Endodermal cell (in vitro differentiated cells): ENCODE results near the gene C19orf53. TPM values are rescaled to one million over a fixed set of nuclear protein-coding genes. Genes with fewer than 3 reads are reported as not detected.

ENCODE experiments used
- DNase-seq: peaks from one replicate; pipeline ENCODE4 v3.0.0-alpha.2; 2017
- H3K27ac ChIP-seq: 2 replicates; pipeline ENCODE4 v1.5.1; 2013; ENCODE audit warnings: mild to moderate bottlenecking, low read depth, low read length, moderate library complexity
- H3K27me3 ChIP-seq: 2 replicates; pipeline ENCODE4 v1.6.1; 2013; ENCODE audit warnings: mild to moderate bottlenecking, low read length, moderate library complexity; ENCODE audit not compliant: insufficient read depth, control insufficient read depth, poor library complexity, severe bottlenecking
- H3K36me3 ChIP-seq: 2 replicates; pipeline ENCODE4 v1.7.0; 2013; ENCODE audit warnings: mild to moderate bottlenecking, low read length, moderate library complexity; ENCODE audit not compliant: control insufficient read depth, insufficient read depth
- H3K4me1 ChIP-seq: one replicate; pipeline ENCODE4 v1.7.0; 2013; ENCODE audit warnings: low read length; ENCODE audit not compliant: control insufficient read depth, insufficient read depth
- H3K4me3 ChIP-seq: 2 replicates; pipeline ENCODE4 v1.5.1; 2013; ENCODE audit warnings: mild to moderate bottlenecking, low read length, moderate library complexity
- H3K9ac ChIP-seq: 2 replicates; pipeline ENCODE4 v1.6.1; 2013; ENCODE audit warnings: mild to moderate bottlenecking, low read length, moderate library complexity; ENCODE audit not compliant: poor library complexity, severe bottlenecking; ENCODE audit errors: extremely low read depth
- H3K9me3 ChIP-seq: 2 replicates; pipeline ENCODE4 v1.6.1; 2013; ENCODE audit warnings: mild to moderate bottlenecking, low read length, moderate library complexity; ENCODE audit not compliant: control insufficient read depth
- H3K27ac Mint-ChIP-seq: 2 replicates; pipeline ENCODE4 v1.8.0; 2020; ENCODE audit warnings: mixed read lengths
- H3K27me3 Mint-ChIP-seq: 2 replicates; pipeline ENCODE4 v1.8.0; 2021; ENCODE audit warnings: mild to moderate bottlenecking, mixed read lengths; ENCODE audit not compliant: insufficient read depth
- H3K36me3 Mint-ChIP-seq: 2 replicates; pipeline ENCODE4 v1.8.0; 2020; ENCODE audit warnings: low read depth, mixed read lengths
- H3K4me1 Mint-ChIP-seq: 2 replicates; pipeline ENCODE4 v1.8.0; 2020; ENCODE audit warnings: mixed read lengths
- H3K4me3 Mint-ChIP-seq: 2 replicates; pipeline ENCODE4 v1.8.0; 2020; ENCODE audit warnings: mild to moderate bottlenecking, moderate library complexity, mixed read lengths
- H3K9me3 Mint-ChIP-seq: 2 replicates; pipeline ENCODE4 v1.8.0; 2020; ENCODE audit warnings: mild to moderate bottlenecking, mixed read lengths
- CTCF ChIP-seq: fragments of 200-600 bp; sonication (generic); conservative IDR thresholded peaks from 2 replicates; pipeline ENCODE4 v1.5.0; 2021; ENCODE audit warnings: antibody characterized with exemption, mild to moderate bottlenecking
- WGBS, 2 experiments: methylation state at CpG; one replicate each; pipeline versions ENCODE4 v1.1.5 to v1.1.7; 2013; ENCODE audit warnings: missing lambda C conversion rate in 2 of 2, mixed read lengths in 1 of 2; ENCODE audit not compliant: insufficient coverage in 1 of 2, insufficient read length in 1 of 2; 5-methylcytosine and 5-hydroxymethylcytosine counted together
- total RNA-seq, 2 donors: library from RNA; stranded (reverse); fragmentation: NEBNext Ultra II Directional in 1 of 2; extraction: Animal tissue kit (Norgen Biotek cat#: 25700) in 1 of 2; gene quantifications; 2 replicates in 1 of 2; 3 replicates in 1 of 2; pipeline ENCODE4 v1.2.1, GENCODE V29; 2021

The C19orf53 gene
- total RNA-seq, 2 donors from 2014 or later = 106 to 114 TPM

DNA sequence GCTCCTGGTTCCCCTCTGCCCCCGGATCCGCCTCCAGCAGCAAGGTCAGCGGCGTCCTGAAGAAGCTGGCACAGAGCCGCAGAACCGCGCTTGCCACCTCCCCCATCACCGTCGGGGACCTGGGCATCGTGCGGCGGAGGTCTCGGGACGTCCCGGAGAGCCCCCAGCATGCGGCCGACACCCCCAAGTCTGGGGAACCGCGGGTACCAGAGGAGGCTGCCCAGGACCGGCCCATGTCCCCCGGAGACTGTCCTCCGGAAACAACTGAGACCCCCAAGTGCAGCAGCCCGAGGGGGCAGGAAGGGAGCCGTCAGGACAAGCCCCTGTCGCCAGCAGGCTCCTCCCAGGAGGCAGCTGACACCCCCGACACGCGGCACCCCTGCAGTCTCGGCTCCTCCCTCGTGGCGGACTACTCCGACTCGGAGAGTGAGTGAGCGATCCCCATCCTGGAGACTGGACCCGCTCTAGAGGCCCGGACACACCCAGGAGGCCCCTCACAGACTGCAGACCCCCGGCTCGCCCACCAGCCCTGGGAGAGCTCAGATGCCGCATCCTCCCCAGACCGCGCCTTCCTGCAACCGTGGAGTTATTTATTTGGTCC is 11.5 kb upstream of the C19orf53 start:
- no peak for DNase-seq

DNA sequence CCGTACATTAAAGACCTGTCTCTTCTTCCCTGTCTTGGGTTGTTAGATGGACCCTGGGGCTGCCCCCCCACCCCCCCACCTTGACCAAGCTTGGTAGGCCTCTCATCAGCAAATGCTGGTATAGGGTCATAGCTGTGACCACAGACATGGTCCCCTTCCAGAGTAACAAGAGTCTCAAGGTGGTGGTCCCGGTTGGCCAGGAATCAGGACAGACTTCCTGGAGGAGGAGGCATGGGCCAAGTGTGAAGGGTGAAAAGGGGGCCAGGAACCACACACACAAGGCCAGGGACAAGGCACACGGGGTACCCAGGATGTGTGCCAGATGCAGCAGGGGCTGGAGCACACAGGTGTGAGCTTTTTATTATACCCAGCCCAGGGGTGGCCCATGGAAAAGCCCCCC is 11.0 kb upstream of the C19orf53 start:
- H3K9ac ChIP-seq = no peak overlapping the region
- no peak for TF ChIP-seq CTCF
- Mint-ChIP-seq H3K9me3 (peaks cover 1% of the 10 kb centered on the region), H3K4me3 (peak overlapping the region; percentile 62), H3K27me3 (no peaks in the 10 kb centered on the region), H3K27ac (no peak overlapping the region), H3K36me3 (peaks cover 44% of the 10 kb centered on the region), H3K4me1 (peaks cover 5% of the 10 kb centered on the region)
- H3K36me3 ChIP-seq = peaks cover 40% of the 10 kb centered on the region
- H3K9me3 ChIP-seq = no peaks in the 10 kb centered on the region
- H3K4me3 ChIP-seq = no peak overlapping the region
- 90 to 93% methylated on average over 2 to 3 of the region's 3 CpGs for WGBS, 2 experiments
- DNase-seq = no peak
- H3K27ac ChIP-seq = no peak overlapping the region
- no peaks in the 10 kb centered on the region for H3K4me1 ChIP-seq
- H3K27me3 ChIP-seq = no peaks in the 10 kb centered on the region

More for the DNA sequence above, 11.5 kb upstream of the C19orf53 start:
- Mint-ChIP-seq H3K36me3 (peaks cover 47% of the 10 kb centered on the region), H3K27me3 (no peaks in the 10 kb centered on the region), H3K4me3 (no peak overlapping the region), H3K4me1 (peaks cover 5% of the 10 kb centered on the region), H3K9me3 (peaks cover 1% of the 10 kb centered on the region), H3K27ac (no peak overlapping the region)
- peaks cover 45% of the 10 kb centered on the region for H3K36me3 ChIP-seq
- no peaks in the 10 kb centered on the region for H3K27me3 ChIP-seq
- no peaks in the 10 kb centered on the region for H3K9me3 ChIP-seq
- no peak overlapping the region for H3K27ac ChIP-seq
- H3K4me3 ChIP-seq = no peak overlapping the region
- H3K9ac ChIP-seq = no peak overlapping the region
- H3K4me1 ChIP-seq = no peaks in the 10 kb centered on the region
- WGBS, 2 experiments = 96% methylated on average over 20 to 42 of the region's 42 CpGs
- no peak for TF ChIP-seq CTCF

DNA sequence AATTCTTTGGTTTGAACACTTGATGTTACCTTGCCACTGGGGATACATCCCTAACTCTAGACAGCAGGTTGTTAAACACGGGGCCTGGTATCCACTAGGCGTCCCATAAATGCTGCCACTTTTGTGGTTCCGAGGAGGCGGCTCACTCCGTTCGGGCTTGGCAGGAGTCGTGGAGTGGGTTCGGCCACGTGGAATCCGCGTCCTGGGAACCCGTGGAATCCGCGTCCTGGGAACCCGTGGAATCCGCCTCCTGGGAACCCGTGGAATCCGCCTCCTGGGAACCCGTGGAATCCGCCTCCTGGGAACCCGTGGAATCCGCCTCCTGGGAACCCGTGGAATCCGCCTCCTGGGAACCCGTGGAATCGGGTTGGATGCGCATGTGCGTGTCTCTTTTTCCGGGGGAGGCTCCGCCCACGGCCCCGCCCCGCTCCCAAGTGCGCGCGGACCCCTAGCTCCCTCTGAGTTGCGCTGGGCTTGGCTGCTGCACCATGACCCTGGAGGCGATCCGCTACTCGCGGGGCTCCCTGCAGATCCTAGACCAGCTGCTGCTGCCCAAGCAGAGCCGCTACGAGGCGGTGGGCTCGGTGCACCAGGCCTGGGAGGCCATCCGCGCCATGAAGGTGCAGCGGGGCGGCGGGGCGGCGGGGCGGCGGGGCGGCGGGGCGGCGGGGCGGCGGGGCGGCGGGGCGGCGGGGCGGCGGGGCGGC is 10.0 kb upstream of the C19orf53 start, which contains the start of gene MRI1:
MRI1 (plus strand) TSS at position 422 of the 707 bp plus-strand sequence; CDS start at position 489, 67 bp downstream.
- H3K4me3 ChIP-seq = peak within 1 kb of the TSS; percentile 78
- H3K27ac Mint-ChIP-seq = peak within 1 kb of the TSS; percentile 55
- no peak for TF ChIP-seq CTCF
- H3K4me3 Mint-ChIP-seq = peak within 1 kb of the TSS; percentile 62
- no peaks in the 10 kb centered on the region for H3K9me3 ChIP-seq
- peaks cover 5% of the 10 kb centered on the region for H3K4me1 Mint-ChIP-seq
- no peaks in the 10 kb centered on the region for H3K27me3 Mint-ChIP-seq
- H3K36me3 Mint-ChIP-seq = peaks cover 36% of the 10 kb centered on the region
- 23 to 52% methylated on average over 19 to 65 of the region's 67 CpGs for WGBS, 2 experiments
- peaks cover 35% of the 10 kb centered on the region for H3K36me3 ChIP-seq
- no peaks in the 10 kb centered on the region for H3K4me1 ChIP-seq
- H3K27me3 ChIP-seq = no peaks in the 10 kb centered on the region
- DNase-seq = peak; percentile 83
- peaks cover 1% of the 10 kb centered on the region for H3K9me3 Mint-ChIP-seq
- peak within 1 kb of the TSS; percentile 57 for H3K9ac ChIP-seq
- H3K27ac ChIP-seq = no peak within 1 kb of the TSS
